Measurements from ENCODE around the gene CYB5R4. TPM values are rescaled to one million over a fixed set of nuclear protein-coding genes. Genes with fewer than 3 reads are reported as not detected.
A peak's percentile ranks its signal among the peaks of the same experiment; 100 is the strongest.

The CYB5R4 gene
- total RNA-seq, 1 experiment from 2014 or later = 17.5 TPM

DNA sequence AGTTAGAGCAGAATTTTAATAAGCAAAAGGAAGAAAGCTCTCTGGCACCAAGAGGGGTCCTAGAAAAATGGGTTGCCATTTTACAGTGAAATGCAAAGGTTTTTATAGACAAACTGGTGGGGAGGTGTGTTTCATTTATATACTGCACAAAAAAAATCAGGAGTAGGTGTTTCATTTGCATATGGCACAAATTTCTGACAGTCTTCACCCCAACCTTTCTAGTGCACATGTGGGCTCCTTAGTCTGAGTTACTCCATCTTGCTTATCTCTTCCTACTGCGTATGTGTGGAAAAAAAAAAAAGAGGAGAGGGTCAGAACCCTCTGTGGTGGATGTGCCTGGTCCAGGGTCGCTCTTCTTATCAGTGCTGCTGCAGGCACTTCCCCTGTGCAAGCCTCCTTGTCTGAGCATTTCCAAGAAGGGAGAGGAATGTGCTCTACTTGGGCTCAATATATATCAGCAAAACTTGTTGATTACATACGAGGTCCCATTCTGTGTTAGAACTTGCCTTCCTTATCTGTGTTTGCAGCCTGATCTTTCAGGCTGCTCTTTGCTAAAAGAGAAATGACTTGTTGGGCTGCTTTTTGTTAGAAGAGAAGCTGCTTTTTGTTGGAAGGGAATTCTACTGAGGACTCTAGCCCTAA lies 115.0 kb downstream of the CYB5R4 start:
- no peak overlapping the region for H4K8ac ChIP-seq (replicated peaks; ENCODE audit: insufficient read length, low read depth, low read length)
- Mint-ChIP-seq H3K4me1 (peaks cover 44 to 49% of the 10 kb centered on the region in 2 experiments), H3K4me3 (no peak overlapping the region), H3K9me3 (peaks cover 41 to 42% of the 10 kb centered on the region in 2 experiments), H3K27me3 (ENCODE audit: low read depth) (no peaks in the 10 kb centered on the region), H3K27ac (peak overlapping the region in 2 of 3 experiments; percentile 92 to 94; a peak in 4 of 7 replicates), H3K36me3 (ENCODE audit: insufficient read depth in 1 of 3, low read depth in 3 of 3) (peaks cover 28 to 48% (median 44%) of the 10 kb centered on the region in 3 experiments)
- H2BK12ac ChIP-seq (ENCODE audit: insufficient read length, low read depth, low read length) = no peak overlapping the region
- no peak overlapping the region for H3T11ph ChIP-seq (ENCODE audit: low read length)
- H3K79me2 ChIP-seq (ENCODE audit: insufficient read depth, low read length) = no peaks in the 10 kb centered on the region
- no peak overlapping the region for H2BK20ac ChIP-seq (ENCODE audit: low read depth, low read length, poor library complexity, severe bottlenecking)
- H3K14ac ChIP-seq (ENCODE audit: insufficient read depth, low read length) = no peak overlapping the region
- no peak overlapping the region for H3K27ac ChIP-seq (ENCODE audit: insufficient read length, low read depth, low read length)
- H3K23me2 ChIP-seq (ENCODE audit: insufficient read length, low read depth, low read length, poor library complexity, severe bottlenecking) = no peaks in the 10 kb centered on the region
- no peak overlapping the region for H3K18ac ChIP-seq (ENCODE audit: insufficient read length, low read depth, low read length)
- no peak overlapping the region for H4K5ac ChIP-seq (ENCODE audit: insufficient read length, low read depth, low read length)
- WGBS (ENCODE audit: extremely low coverage, insufficient read length, low lambda C conversion rate) = no CpG with 5 or more reads among the region's 3 CpGs
- no peak overlapping the region for H3K56ac ChIP-seq (ENCODE audit: insufficient read length, low read depth, low read length)
- H2AK5ac ChIP-seq (ENCODE audit: insufficient read length, low read length) = no peak overlapping the region
- no peak overlapping the region for H2BK120ac ChIP-seq (ENCODE audit: low read depth, low read length, poor library complexity, severe bottlenecking)
- no peak overlapping the region for H4K91ac ChIP-seq (ENCODE audit: insufficient read length, low read depth, low read length)
- no peaks in the 10 kb centered on the region for H4K20me1 ChIP-seq (ENCODE audit: control insufficient read depth, insufficient read depth, insufficient read length)
- H2BK5ac ChIP-seq (ENCODE audit: insufficient read length, low read length) = no peak overlapping the region
- TF ChIP-seq, protein P1, sequence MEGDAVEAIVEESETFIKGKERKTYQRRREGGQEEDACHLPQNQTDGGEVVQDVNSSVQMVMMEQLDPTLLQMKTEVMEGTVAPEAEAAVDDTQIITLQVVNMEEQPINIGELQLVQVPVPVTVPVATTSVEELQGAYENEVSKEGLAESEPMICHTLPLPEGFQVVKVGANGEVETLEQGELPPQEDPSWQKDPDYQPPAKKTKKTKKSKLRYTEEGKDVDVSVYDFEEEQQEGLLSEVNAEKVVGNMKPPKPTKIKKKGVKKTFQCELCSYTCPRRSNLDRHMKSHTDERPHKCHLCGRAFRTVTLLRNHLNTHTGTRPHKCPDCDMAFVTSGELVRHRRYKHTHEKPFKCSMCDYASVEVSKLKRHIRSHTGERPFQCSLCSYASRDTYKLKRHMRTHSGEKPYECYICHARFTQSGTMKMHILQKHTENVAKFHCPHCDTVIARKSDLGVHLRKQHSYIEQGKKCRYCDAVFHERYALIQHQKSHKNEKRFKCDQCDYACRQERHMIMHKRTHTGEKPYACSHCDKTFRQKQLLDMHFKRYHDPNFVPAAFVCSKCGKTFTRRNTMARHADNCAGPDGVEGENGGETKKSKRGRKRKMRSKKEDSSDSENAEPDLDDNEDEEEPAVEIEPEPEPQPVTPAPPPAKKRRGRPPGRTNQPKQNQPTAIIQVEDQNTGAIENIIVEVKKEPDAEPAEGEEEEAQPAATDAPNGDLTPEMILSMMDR (conservative IDR thresholded peaks at IDR 0.05) = no peak
- peaks cover 2% of the 10 kb centered on the region; the same call in 1 of the 2 replicates for H3K4me1 ChIP-seq (ENCODE audit: insufficient read depth, low read length)
- H3K79me1 ChIP-seq (ENCODE audit: insufficient read depth, low read depth, low read length, poor library complexity, severe bottlenecking) = no peaks in the 10 kb centered on the region
- H2BK15ac ChIP-seq (ENCODE audit: low read depth, low read length) = no peak overlapping the region
- H3K4ac ChIP-seq (ENCODE audit: low read depth, low read length) = no peak overlapping the region
- no peak for DNase-seq
- no peaks in the 10 kb centered on the region for H3K27me3 ChIP-seq (ENCODE audit: insufficient read depth, low read length)
- H3K4me2 ChIP-seq (ENCODE audit: insufficient read depth, insufficient read length, low read length) = no peak overlapping the region
- no peaks in the 10 kb centered on the region for H3K9me3 ChIP-seq (ENCODE audit: control insufficient read depth, low read depth, low read length)
- H2AFZ ChIP-seq (ENCODE audit: low read length) = no peak overlapping the region
- H3K23ac ChIP-seq (ENCODE audit: insufficient read length, low read depth, low read length) = no peak overlapping the region
- no peak overlapping the region for H3K9ac ChIP-seq (ENCODE audit: extremely low read depth, insufficient read length, low read length)

Data from H9 (cell line).